Breast epithelium (tissue), 4 donors: Measurements from ENCODE around the gene MXRA7. TPM values are rescaled to one million over a fixed set of nuclear protein-coding genes. Genes with fewer than 3 reads are reported as not detected.

Experiments used
- DNase-seq, 2 donors: peaks; one replicate each; pipeline ENCODE4 v3.0.0-alpha.2; 2019; ENCODE audit warnings: low spot score in 2 of 2
- H3K27ac ChIP-seq, 2 donors: fragments of 200-600 bp; sonication (generic) in 1 of 2; one replicate each; pipeline ENCODE4 v1.5.1; 2016 to 2019; ENCODE audit warnings: mild to moderate bottlenecking in 1 of 2
- H3K27me3 ChIP-seq, 2 donors: fragments of 200-600 bp; sonication (generic) in 1 of 2; one replicate each; pipeline versions ENCODE4 v1.5.1 to v1.6.0; 2017 to 2019; ENCODE audit warnings: control low read depth in 1 of 2, mild to moderate bottlenecking in 1 of 2
- H3K36me3 ChIP-seq: fragments of 200-600 bp; one replicate; pipeline ENCODE4 v1.5.1; 2019
- H3K4me1 ChIP-seq, 2 donors: fragments of 200-600 bp; sonication (generic); one replicate each; pipeline ENCODE4 v1.5.1; 2016 to 2019; ENCODE audit warnings: control low read depth in 1 of 2
- H3K4me3 ChIP-seq, 3 donors: fragments of 200-600 bp; sonication (generic); 1 replicate in 2 of 3; 2 replicates in 1 of 3; pipeline ENCODE4 v1.5.1; 2016 to 2019; ENCODE audit warnings: mild to moderate bottlenecking in 3 of 3, moderate library complexity in 2 of 3
- H3K9me3 ChIP-seq, 2 donors: fragments of 200-600 bp; sonication (generic) in 1 of 2; one replicate each; pipeline ENCODE4 v1.5.1; 2016 to 2019; ENCODE audit warnings: control low read depth in 1 of 2
- CTCF ChIP-seq, 3 donors: fragments of 450-650 bp; IDR thresholded peaks; one replicate each; pipeline ENCODE4 v1.5.1; 2016 to 2017; ENCODE audit warnings: antibody characterized with exemption in 3 of 3, mild to moderate bottlenecking in 3 of 3, moderate library complexity in 3 of 3
- POLR2A ChIP-seq: fragments of 450-650 bp; IDR thresholded peaks from one replicate; pipeline ENCODE4 v1.6.1; 2016; ENCODE audit warnings: antibody characterized with exemption, mild to moderate bottlenecking, moderate library complexity
- POLR2AphosphoS5 ChIP-seq, 3 donors: sonication (generic); formaldehyde crosslinking; IDR thresholded peaks; one replicate each; pipeline ENCODE4 v1.6.1; 2017; ENCODE audit warnings: antibody characterized with exemption in 3 of 3
- intact Hi-C: fragments of 100-400 bp; cut with DNase I; formaldehyde crosslinking; loops from one replicate; pipeline ENCODE4 v1.15.1; 2023; ENCODE audit warnings: low total_unique reads
- total RNA-seq, 3 donors: library from RNA; depleted of rRNA; stranded (reverse); fragments of >200 nt; gene quantifications; one replicate each; pipeline ENCODE4 v1.1.0, GENCODE V29; 2016

The MXRA7 gene
- total RNA-seq, 3 donors from 2014 or later: 106 to 242 (median 113) TPM

GRCh38 chr17:76670020-76670717, 40.6 kb downstream of the MXRA7 start:
- peak overlapping the region in 1 of 2 donors; percentile 93 for H3K27ac ChIP-seq
- intact Hi-C loops: no loop called here
- TF ChIP-seq POLR2A (no peak), POLR2AphosphoS5 (IDR thresholded peaks at IDR 0.05) (no peak), CTCF (IDR thresholded peaks at IDR 0.05) (no peak)
- H3K27me3 ChIP-seq: no peaks in the 10 kb centered on the region
- H3K4me1 ChIP-seq: peaks cover 0 to 3% of the 10 kb centered on the region in 2 donors
- H3K9me3 ChIP-seq: no peaks in the 10 kb centered on the region
- no peak overlapping the region for H3K4me3 ChIP-seq
- no peak for DNase-seq
- H3K36me3 ChIP-seq: no peaks in the 10 kb centered on the region

DNA sequence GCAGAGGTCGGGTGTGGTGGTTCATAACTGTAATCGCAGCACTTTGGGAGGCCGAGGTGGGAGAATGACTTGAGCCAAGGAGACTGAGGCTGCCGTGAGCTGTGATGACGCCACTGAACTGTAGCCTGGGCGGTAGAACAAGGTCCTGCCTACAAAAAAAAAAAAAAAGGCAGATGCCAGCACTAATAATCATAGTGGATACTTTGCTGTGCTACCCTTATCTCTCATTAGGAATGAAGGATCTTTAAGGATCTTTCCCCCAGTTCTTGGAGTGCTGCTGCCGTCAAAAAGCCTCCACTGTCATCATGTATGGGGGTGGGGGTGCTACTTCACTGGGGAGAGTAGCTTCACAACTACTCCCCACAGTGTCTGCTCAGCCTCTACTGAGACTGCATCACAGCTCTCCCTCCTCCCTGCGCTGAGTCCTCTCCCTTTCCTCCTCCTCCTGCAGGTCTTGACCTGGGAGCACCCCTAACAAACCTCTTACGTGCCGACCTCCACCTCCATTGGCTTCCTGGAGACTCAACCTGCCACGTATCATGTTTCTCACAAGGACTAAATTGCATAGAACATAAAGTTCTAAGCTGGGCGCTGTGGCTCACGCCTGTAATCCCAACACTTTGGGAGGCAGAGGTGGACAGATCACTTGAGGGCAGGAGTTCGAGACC, 42.8 kb downstream of the MXRA7 start:
- intact Hi-C loops: no loop called here

DNA sequence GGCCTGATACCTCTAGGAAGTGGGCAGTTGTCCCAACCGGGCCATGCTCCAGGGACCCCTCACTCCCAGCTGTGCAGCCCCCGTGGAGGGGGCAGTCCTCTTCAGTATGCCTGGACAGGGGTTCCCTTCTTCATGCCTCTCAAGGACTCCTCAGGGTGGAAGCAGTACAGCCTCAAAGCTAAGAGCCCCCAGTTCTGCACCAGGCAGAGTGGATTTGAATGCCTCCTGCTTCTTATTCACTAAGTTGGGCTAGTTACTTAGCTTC, 43.3 kb downstream of the MXRA7 start:
- H3K27ac ChIP-seq: no peak overlapping the region
- peaks cover 0 to 3% of the 10 kb centered on the region in 2 donors for H3K4me1 ChIP-seq
- H3K4me3 ChIP-seq: no peak overlapping the region
- H3K9me3 ChIP-seq: no peaks in the 10 kb centered on the region
- no peak for TF ChIP-seq POLR2AphosphoS5 (IDR thresholded peaks at IDR 0.05)
- TF ChIP-seq CTCF (IDR thresholded peaks at IDR 0.05): no peak
- TF ChIP-seq POLR2A: no peak
- intact Hi-C loops: no loop called here
- DNase-seq: no peak
- H3K36me3 ChIP-seq: no peaks in the 10 kb centered on the region
- no peaks in the 10 kb centered on the region for H3K27me3 ChIP-seq

More for the DNA sequence above, 42.8 kb downstream of the MXRA7 start:
- TF ChIP-seq POLR2A (no peak), CTCF (IDR thresholded peaks at IDR 0.05) (no peak), POLR2AphosphoS5 (IDR thresholded peaks at IDR 0.05) (no peak)
- Histone ChIP-seq H3K4me3 (no peak overlapping the region), H3K36me3 (no peaks in the 10 kb centered on the region), H3K27me3 (no peaks in the 10 kb centered on the region), H3K27ac (no peak overlapping the region), H3K9me3 (no peaks in the 10 kb centered on the region), H3K4me1 (peaks cover 0 to 3% of the 10 kb centered on the region in 2 donors)
- DNase-seq: no peak

DNA sequence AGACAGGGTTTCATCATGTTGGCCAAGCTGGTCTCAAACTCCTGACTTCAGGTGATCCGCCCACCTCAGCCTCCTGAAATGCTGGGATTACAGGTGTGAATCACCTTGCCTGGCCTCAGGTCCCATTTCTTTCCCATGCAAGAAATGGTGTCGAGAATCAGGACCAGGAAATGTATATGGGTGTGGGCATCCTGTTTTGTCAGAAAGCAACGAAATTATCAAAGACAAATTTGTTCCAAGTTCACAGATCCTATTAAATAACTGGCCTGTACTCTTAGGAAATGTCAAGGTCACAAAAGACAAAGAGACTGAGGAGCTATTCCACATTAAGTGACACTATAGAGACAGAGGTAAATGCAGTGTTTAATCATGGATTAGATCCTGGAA, 50.1 kb downstream of the MXRA7 start:
- no peak overlapping the region for H3K4me3 ChIP-seq
- no peak overlapping the region for H3K27ac ChIP-seq
- no peaks in the 10 kb centered on the region for H3K36me3 ChIP-seq
- H3K27me3 ChIP-seq: no peaks in the 10 kb centered on the region
- no peaks in the 10 kb centered on the region for H3K4me1 ChIP-seq
- no peaks in the 10 kb centered on the region for H3K9me3 ChIP-seq
- DNase-seq: no peak
- no peak for TF ChIP-seq CTCF (IDR thresholded peaks at IDR 0.05)
- no peak for TF ChIP-seq POLR2AphosphoS5 (IDR thresholded peaks at IDR 0.05)
- TF ChIP-seq POLR2A: no peak
- intact Hi-C loops: no loop called here

DNA sequence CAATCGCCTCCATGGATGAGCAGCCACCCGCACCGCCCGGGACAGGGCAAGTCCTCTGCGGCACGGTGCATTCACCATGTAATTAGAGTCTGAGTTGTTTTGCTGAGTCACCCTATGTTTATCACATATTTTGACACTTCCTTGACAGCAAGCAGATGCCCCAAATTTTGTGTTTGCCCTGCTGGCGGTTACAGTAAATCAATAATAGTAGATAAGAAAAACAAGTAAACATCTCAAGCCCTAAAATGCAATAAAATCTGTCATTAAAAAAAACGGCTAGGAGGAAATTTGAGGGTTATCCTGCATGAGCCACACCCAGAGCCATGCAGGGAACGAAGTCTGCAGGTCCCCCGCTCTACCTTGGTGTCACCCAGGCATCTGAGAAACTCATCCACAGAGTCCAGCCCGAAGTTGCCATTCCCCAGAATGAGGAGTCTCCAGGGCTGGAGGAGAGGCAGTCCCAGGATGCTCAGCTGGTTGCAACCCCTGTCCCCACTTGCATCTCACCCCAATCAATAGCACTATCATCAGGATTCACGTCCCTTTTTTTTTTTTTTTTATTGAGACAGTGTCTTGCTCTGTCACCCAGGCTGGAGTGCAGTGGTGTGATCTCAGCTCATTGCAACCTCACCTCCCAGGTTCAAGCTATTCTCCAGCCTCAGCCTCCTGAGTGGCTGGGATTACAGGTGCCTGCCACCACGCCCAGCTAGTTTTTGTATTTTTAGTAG, 50.7 kb downstream of the MXRA7 start:
- peak in 1 of 2 donors; percentile 25 for DNase-seq
- Histone ChIP-seq H3K36me3 (no peaks in the 10 kb centered on the region), H3K27me3 (no peaks in the 10 kb centered on the region), H3K4me3 (no peak overlapping the region), H3K9me3 (no peaks in the 10 kb centered on the region), H3K27ac (no peak overlapping the region), H3K4me1 (no peaks in the 10 kb centered on the region)
- intact Hi-C loops: no loop called here
- TF ChIP-seq POLR2A: no peak
- TF ChIP-seq POLR2AphosphoS5 (IDR thresholded peaks at IDR 0.05): no peak
- TF ChIP-seq CTCF (IDR thresholded peaks at IDR 0.05): no peak
